Measurements from ENCODE around the gene BMX.

BMX gene

DNA sequence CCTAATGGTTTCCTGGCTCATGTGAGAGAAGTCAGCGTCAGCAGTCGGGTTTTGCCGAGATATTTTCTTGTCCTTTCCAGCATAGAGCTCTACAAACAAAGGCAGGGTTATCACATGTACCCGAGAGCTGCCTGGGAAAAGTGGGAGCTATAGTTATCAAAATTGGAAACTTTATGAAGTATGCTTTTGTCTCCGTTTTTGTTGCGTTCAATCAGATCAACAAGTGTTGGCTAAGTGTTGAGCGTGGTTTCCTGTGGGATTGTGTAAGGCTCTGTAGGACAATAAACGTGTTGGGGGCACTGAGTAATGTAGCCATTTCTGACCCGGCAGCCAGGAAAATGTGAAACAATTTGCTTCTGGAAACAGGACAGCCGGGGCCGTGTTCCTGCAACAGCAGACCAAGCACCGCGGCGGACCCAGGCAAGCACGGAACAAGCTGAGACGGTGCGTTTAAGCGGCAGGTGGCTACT, at the start of gene BMX:
Gene BMX (plus strand): TSS at position 311 of the 470 bp plus-strand sequence. CDS start 7,547 bp downstream, outside the sequence.
- no peak for DNase-seq

DNA sequence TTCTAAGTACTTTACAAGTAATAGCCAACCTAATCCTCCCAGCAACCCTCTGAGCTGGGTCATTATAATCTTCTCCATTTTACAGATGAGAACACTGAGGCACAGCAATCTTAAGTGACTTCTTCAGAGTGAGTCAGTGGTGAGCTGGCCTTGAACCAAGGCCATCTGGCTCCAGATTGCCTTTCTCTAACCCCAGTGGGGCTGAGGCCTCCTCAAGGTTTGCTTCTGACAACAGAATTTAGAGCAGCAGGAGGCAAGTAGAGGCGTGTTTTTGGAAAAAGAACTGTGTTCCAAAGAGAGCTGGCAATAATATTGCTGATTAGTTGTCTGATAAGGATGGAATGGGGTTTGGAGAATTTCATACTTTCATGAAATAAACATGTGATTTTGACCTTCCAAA, 48.7 kb upstream of the BMX start:
- DNase-seq: no peak

DNA sequence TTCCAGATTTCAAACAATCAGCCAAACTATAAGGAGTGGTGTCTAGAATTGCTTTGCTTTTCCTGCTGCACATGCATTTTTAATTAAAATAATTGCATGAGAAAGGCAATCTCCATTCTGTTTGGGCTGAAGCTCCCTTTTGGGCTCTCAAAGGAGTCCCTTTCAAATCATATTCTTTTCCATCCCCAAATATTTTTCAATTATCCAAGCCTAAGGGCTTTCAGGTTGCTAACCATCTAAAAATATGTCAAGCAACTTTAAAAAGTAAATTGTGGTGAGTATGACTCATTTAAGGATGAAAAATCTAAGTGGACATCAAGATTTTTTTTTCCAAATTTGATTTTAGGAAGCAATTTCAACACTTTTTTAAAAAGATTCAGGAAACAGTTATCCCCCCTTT, 35.9 kb upstream of the BMX start:
- DNase-seq: no peak

DNA sequence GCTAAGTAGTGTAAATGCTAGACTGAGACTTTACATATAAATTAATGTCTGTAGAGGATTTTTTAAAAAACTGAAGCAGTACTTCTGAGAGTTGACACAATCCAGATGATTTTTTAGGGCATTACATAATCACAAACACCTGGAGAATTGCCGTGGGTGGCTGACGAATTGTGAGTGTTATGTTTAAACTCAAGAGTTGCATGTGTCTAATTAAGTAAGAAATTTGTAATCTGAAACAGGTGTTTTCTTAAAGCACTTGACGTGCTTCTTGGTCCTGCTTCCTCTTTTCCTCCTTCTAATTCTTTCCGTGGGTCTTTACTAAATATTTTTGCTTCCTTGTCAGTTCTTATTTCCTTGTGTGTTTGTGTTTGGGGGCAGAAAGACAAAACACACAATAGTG, 35.3 kb upstream of the BMX start:
- DNase-seq: no peak

DNA sequence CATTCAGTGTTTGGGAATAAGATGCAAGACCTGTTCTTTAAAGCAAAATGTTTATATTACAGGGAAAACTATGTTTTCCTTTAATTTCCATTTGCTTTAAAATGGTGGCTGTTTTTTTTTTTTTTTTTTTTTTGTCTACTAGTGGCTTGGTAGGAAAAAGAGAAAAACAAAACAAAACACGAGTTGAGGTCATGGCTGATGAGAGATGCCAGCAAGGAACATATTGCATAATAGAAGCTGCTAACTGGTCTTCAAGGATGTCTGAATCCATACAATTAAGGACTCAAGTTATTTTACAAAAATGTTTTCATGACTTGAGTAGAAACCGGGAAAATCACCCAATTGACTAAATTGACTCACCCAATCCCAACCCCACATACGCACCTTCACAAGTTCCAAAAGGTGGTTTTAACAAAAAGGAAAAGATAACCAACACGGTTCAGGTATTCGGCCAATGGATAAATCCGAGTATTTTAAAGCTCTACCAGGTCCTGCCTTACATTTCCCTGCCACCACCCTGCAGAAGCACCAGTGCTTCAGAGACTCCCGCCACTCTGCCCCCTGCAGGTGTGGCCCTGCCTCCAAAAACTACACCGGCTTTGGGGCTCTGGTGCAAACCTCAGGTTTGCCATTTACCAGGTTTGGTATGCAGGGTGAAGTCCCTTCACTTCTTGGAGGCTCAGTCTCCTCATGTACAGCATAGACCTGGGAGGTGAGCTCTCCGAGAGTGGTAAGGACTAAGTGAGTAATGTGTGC, 34.5 kb upstream of the BMX start:
- no peak for DNase-seq

DNA sequence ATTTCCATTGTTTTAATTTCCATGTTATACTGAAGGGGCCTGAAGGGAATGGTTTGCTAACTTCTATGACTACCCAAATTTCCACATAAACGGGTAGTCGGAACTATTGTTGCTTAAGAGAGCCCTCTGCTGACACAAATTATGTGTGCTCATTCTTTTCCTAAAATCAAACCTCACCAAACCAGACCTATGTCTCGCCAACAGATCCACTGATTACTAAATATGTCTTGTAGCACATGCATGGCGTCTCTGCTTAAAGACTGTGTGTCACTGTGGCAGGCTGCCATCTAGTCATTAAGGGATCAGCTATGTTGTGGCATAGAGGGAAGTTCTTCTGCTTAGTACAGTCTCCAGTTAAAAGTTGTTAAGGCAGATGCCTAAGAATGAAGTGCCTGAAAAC, 32.6 kb upstream of the BMX start:
- no peak for DNase-seq

DNA sequence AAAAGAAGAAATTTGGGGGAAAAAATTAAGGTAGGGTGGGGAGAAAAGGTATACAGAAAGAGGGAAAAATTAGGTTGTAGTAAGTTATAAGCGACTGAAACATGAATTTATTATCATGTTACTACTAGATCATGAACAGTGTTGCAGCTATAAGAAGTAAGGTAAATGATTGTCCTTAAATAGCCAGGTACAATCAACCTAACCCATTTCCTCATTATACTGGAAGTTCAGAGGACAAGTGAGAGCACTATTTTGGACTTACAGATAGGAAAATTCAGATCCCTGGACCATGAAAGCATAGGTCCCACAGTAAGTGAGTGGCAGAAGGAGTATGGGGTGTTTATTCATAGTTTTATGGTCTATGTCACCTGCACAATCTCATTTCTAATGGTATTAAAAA, 31.0 kb upstream of the BMX start:
- no peak for DNase-seq

DNA sequence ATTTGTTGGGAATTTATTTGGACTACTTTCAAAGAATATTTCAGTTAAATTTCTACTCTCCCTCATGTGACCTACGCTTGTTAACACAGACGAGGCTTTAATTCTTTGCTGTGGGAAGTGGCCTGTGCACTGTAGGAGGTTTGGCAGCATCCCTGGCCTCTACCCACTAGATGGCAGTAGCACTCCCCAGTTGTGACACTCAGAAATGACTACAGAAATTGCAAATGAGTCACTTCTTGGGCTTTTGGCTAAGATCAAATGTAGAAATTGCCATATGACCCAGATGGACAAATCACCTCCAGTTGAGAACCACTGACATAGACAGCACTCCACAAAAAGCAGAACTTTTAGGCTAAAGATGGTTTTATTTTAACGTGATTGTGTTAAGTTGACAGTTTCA, 29.6 kb upstream of the BMX start:
- peak; percentile 50 for DNase-seq

DNA sequence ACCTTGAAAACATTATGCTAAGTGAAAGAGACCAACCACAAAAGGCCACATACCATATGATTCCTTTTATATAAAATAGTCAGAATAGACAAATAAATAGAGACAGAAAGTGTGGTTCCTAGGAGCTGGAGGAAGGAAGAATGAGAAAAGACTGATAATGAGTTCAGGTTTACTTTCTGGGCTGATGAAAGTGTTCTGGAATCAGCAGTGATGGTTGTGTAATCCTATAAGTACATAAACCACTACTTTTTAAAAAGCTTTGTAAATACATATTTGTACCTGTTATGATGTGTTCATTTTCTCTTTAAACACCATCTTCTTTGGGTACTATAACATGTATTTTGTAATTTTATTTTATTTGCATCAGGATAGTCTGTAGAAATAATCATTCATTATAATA, 28.1 kb upstream of the BMX start:
- no peak for DNase-seq

DNA sequence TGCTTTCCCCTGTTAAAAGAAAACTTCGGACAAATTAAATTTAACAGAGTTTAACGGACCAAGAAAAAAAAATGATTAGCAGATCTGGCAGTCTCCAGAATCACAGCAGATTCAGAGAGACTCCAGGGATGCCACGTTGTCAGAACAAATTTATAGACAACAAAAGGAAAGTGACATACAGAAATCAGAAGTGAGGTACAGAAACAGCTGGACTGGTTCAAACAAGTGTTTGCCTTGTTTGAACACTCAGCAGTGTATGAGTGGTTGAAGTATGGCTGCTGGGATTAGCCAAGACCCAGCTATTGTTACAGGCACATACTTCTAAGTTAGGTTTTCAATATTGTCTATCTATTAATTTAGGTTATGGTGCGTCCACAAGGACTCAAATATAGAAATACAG, 26.6 kb upstream of the BMX start:
- no peak for DNase-seq

DNA sequence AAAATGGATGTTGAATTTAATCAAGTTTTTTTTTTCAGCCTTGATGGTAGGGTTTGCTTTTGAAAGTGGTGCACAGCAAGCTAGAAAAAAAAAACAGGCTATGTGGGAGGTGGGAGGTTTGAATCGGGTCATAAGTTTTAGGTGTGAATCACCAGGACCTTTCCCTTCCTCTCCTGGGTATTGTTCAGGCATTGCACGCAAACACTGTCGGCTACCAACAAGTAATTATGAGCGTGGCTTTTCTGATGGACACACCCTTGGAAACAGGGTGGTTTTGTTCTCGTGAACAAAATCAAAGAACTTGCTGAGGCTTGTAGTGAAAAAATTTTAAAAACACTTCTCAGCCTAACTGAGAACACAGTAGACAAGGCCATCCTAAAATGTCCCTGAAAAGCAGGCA, 25.6 kb upstream of the BMX start:
- no peak for DNase-seq

DNA sequence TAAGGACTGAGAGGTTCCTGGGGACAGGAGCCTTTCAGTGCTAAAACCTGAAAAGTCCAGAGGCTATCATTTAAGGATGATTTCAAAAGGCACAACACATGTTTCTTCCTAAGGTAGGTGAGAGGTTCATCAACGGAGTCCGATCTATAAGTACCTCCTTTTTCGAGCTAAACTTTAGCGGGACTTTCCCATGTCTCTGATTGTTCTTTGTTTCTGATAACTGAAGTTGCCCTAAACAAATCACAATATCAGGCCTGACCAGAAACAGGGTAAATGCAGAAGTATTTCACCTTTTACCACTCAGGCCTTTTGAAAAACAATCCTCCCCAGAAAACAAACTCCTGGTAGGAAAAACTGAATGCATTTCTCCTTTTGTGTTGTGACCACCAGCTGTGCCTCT, 25.1 kb upstream of the BMX start:
- no peak for DNase-seq

DNA sequence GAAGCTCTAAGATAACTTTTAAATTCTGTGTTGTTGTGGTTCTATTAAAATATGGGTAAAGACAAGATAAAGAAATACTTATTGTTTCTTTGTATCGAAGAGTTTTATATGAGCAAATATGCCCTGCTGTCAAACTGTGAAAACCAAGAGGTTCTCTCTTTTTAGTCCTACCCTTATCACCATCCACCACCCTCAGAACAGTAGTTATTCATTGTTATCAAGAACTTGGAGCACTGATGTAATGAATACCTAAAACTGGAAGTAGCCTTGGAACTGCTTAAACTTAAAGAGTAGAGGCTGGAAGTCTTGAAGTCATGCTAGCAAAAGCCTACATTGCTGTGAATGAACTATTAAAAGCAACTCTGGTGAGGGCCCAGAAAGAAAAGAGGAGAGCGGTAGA, 16.7 kb upstream of the BMX start:
- no peak for DNase-seq

DNA sequence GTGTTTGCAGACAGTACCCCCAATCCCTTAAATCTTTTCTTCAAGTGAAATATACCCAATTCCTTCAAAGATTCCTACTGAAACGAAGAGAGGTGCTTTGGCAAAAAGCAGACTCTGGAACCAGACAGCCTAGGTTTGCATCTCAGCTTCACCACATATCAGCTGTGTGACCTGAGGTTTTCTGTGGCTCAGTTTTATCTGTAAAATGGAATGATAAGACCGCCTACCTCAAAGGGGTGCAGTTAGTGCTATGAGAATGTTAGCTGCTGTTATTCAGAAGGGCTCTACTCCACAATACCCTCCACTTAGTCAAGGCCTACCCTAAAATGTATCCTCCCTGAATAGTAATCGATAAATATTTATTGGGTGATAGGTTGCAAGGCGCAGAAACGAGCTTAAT, 8.1 kb upstream of the BMX start:
- DNase-seq: no peak

DNA sequence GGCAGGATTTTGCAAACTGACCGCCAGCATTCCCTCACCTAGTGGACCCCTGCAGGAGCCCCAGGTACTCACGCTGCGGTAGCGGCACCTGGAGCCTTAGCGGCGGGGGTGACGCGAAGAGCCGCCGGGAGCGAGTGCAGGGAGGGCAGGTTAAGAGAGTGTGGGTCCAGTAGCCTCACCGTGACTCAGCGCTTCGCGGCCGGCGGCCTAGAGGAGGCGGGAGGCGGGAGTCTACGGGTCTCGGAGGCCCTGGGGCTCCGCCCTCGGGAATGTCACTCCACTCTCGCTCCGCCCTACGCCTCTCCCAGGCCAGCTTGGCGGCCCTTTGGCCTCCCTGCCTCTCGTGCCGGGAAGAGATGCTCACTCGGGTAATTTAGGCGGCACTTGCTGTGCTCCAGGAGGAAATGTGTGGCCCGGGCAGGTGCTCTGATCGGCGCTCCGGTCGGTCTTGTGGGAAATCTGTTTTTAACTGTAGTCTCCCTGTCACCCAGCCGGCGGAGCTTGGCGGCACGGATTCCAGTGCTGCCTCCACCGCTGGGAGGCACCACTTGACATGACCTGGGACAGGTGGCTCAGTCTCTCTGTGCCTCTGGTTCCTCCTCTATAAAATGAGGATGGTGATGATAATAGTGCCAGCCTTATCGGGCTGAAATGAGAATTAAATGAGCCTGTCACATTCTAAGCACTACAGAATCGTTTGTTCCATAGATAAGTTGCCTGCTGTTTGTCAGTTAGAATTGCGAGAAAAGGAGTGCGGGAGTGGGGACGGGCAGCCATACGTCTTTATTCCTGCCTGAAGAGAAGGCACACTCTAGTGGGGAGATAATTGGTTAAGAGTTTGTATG, 7.3 kb upstream of the BMX start, which contains the start of gene PIR:
Gene PIR (minus strand): TSS at position 216 of the 845 bp plus-strand sequence. CDS start 2,076 bp downstream, outside the sequence.
- peak; percentile 39 for DNase-seq

DNA sequence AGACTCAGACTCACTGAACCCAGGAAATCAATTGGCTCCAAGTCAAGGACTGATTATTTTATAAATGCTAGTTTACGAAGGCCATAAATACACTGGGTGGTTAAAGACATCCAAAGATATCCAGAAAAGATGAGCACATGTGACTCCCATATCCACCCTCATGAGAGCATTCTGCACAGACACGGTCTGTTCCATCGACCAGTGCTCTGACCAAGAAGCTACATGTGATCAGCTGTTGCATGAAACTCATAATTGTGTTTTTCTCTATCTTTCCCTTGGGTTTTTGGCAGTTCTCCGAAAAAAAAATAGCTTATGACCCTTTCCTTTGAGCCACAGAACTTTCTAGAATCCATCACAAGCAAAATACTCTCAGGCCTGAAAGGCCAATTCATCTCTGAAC, 4.8 kb upstream of the BMX start:
- no peak for DNase-seq

DNA sequence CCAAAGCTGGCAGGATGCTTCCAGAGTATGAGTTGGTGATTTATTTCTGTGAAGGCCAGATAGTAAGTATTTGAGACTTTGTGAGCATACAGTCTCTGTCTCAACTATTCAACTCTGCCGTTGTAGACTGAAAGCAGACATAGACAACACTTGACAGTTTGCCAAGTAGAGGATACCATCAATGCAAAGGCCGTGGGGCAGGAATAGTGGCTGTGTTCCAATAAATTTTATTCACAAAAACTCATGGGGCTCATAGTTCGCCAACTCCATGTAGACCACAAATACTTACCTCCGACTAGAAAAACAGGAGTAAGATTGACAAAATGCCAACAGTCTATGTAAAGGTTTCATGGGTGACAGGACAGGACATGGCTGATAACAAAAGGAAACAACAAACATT, 3.8 kb upstream of the BMX start:
- no peak for DNase-seq

DNA sequence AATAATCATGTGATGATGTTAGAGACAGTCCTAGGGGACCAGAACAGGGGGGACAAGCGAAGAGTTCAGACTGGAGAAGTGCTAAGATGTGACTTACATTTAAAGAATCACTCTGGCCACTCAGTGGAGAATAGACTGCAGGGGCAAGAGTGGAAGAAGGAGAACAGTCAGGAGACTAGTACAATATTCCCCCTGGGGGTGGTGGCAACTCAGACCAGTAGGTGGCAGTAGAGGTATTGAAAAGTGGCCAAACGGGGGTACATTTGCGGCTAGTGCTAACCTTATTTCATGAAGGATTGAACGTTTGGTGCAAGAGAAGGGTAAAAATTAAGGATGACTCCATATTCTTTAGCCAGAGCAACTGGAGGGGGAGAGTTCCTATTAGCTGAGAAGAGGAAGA, 2.7 kb upstream of the BMX start:
- peak; percentile 41 for DNase-seq

DNA sequence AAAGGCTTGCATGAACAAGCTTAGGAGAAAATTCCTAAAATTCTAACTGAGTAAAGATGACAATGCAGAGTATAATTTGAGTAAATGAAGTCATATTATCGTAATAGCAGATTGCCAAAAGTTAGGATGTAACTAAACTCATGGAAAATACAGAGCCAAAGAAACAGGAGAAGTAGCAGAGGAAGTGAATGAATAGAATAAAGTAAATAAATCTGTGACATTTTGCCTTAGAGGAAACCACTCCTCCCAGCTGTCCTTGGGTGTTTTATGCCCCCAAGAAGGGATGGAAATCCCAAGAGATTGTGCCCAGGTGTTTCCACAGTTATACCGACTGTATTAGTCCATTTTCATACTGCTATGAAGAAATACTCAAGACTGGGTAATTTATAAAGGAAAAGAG, 1.9 kb upstream of the BMX start:
- DNase-seq: no peak

DNA sequence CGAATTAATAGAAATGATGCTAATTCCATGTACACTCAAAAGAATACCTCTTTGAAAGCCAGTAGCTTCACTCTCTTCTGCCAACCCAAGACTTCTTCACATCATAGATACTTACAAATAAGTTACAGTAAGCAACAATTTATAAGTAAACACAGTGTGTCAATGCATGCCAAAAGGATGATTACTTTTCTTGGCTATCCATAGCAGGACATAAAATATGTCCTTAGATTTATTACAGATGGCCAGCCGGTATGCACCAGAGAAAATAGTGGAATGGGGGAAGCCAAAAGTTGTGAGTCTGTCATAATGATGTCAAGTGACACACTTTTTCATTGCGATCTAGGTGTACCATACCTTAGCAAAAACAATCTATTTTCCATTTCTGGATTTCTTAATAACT, 631 bp upstream of the BMX start:
- DNase-seq: no peak

DNA sequence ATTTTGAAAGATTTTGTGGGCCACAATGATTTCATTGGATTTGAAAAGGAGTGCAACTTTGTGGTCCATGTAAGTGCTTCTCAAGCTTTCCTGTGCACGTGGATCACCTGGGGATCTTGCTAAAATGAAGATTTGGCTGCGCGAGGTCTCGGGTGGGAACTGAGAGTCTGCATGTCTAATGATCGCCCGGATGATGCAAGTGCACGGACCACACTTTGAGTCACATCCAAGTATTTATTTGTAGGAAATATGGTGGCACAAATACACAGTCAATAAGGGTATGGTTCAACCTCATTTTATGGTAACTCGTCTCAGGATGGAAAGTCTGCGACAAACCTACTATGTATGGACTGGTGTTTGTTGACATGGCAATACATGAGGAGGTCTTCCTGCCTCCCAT, 899 bp downstream of the BMX start:
- no peak for DNase-seq

DNA sequence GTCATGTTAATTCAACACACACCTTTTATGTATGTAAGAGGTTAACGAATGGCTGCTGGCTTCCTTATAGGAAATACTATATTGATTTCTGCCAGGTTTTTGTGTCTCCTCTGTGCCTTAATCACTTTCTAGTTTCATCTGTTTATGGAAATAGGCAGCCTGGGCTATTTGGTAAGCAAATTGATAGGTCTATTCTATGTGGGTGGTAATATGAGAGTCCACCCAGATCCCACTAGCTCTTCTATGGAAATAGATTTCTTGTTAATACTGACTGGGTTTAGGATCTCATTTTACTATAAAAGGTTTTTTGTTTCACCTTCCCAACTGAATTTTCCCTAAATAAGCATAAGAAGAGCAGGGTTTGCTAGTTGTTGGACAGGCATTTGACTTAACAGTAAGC, 4.1 kb downstream of the BMX start:
- DNase-seq: no peak

DNA sequence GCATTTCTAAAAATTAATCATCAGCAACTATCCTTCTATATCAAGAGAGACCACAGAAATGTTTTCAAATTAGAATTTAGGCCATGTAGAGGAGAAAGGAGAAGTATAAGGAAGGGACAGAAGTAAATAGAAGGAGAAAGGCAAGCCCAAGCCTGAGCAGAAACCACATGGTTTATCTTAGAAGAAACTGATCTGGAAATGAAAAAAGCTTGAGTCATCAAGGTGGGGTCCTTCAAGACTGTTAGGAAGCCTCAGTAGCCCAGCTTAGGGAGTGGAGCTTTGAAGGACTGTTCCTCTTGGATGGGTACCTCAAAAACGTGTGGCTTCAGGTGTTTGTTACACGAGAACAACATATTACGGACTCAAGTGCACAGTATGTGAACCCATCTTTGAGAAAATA, 4.5 kb downstream of the BMX start:
- no peak for DNase-seq

DNA sequence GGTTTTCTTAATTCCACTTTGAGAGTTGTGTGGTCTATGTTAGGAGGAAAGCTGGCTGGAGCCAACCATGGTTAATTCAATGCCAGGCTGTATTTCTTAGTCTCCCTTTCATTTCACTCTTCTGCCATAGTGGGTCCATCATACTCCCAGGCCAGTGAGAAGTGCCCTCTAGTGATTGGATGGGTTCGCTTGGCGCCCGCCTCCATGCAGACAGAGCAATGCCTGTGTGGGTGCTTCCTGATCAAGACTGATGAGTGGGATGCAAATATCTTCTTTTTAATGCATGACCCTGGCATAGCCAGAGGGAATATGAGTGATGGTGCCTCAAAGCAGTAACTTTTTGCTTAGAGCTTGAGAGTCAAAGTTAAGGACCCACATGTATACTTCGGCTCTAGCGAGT, 6.4 kb downstream of the BMX start:
- no peak for DNase-seq

Data from activated naive CD4-positive, alpha-beta T cell treated with anti-CD3 and anti-CD28 coated beads, Interleukin-2, amount 50 U/mL, for 16 hours (primary cell).